CD4-positive, alpha-beta T cell treated with Interferon gamma for 1 hour (primary cell): ENCODE results near the gene CPXM1.
"Not testable (repeated sequence)": the region's sequence is repeated elsewhere in the genome, so short reads cannot be mapped to it uniquely, and the experiment has no call there.

Experiments used
- DNase-seq: peaks from one replicate; pipeline ENCODE4 v3.0.0-alpha.2; 2020

CPXM1 gene

DNA sequence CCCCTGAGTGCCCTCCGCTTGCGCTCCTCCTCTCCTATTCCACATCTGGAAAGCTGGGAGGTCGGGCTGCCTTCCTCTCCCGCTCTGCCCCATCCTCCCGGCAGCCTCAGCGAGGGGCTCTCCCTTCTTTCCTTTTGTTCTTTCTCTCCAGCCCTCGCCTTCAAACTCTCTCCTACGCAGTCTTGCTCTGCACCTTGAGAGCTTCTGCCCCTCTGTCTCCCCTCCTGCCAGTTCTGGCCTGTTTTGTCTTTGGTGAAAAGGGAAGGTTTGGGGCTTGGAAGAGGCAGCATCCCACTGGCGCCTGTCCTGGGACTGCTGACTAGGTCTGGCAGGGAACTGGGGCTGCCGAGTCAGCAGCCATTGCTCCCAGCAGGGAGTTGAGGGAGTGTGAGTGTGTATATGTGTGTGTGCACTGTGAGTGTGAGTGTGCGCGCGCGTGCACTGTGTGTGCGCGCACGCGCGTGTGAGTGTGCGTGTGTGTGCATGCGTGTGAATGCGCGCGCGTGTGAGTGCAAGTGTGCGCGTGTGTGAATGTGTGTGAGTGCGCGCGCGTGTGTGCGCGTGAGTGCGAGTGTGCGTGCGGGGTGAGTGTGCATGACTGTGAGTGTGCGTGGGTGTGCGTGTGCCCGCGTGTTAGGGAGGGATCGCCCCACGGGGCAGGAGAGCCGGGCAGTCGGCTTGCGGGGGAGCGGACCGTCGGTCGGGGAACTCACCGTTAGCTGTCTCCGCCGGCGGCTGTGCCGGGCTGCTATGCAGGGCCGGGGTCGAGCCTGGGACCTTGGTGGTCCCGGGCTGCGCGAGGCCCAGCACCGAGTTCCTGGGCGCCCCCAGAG is 523 bp downstream of the CPXM1 start:
- no peak for DNase-seq

DNA sequence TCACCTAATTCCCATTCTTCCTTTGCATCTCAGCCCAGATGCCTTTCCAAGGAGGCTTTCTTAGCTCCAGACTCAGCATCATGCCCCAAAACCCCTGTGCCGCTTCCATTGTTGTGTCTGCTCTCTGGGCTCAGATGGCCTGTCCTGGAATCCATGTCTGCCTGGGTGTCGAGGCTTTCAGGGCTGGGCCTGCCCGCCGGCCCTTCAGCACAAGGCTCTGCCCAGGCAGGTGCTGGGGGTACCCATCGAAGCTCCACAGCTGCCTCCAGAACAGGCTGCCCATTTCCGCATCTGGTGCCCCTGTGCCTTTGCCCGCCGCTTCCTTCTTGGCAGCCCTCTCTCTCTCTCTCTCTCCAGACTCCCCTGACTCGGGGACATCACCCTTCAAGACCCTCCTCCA is 1.2 kb downstream of the CPXM1 start:
- no peak for DNase-seq

DNA sequence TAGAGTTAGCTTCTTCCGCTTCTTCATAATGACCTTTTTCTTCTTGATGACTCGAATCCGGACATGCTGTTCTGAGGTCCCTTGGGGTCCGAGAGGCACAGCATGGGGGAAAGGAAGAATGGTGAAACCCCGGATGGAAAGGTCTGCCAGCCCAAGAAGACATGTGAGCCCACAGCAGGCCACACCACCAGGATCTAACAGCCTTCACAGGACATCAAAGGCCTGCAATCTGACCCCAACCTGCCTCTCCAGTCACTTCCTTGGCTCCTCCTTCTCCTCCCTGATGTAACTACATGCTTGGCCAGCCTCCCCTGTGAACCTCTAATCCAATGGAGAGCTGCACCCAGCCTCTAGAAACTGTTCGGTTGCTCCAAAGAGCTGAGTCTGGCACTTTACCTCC is 1.6 kb downstream of the CPXM1 start:
- DNase-seq, result no peak

DNA sequence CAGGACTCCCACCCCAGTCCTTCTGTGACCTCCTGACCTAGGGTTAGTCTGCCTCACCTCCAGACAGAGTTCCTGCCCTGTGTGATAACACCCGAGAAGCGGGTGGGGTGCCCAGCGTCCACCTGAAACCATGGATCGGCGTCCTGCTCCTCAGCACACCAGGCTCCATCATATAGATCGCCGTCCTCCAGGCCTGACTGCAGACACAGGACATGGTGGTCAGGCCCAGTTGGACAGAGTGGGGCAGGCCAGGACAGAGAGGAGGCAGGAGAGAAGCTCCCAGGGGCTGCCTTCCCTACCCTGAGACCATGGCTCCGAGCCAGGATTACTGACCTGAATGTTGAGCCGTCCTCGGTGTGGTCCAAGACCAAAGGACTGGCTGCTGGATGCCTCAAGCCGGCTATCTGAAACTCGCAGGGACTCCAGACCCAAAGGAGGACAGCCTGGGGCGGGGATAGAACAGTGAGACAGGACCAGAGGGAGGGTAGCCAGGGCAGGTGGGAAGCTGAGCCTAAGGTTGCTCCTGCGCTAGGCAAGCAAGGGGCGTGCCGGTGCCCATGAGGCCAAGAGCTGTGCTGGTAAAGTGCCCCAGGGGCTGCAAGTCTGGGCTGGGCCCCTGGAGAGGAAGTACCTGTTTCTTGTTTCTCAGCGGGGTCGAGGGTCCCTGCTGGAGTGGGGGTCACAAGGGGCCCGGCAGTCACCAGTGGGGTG is 2.2 kb downstream of the CPXM1 start:
- DNase-seq, result no peak

DNA sequence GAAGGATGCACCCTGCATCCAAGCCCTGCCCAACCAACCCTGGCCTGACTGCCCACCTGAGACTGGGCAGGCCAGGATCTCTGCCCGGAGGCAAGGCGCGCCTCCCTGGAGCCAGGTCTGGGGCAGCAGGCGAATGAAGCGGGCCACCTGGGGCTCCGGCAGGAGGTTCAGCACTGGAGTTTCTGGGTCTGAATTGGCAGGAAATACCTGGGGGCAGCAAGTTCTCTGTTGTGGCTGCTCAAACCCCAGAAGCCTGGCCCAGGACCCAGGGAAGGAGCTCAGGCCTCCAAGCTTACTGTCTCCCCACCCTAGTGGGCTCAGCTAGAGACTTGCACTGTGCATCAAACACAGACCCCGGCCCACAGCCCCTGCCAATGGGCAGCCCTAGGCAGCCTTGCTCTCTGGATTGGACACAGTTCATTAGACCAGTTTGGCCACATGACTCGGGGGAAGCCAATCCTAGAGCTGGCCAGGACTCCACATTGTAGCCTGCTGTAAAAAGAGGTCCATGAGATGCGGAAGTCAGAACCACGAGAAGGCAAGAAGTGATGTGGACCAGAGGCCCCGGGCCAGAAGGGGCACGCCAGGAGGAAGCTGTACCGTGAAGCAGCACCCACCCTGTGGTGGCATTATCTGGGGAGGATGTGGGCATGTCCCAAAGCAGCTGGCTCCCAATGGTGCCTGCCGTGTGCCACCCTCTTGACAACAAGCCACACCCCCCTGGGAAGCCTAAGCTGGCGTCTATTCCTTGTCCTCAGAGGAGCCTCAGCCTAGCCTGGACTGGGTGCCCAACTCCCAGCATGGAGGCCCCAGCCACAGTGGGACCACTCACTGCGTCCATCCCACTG is 3.1 kb downstream of the CPXM1 start:
- no peak for DNase-seq

DNA sequence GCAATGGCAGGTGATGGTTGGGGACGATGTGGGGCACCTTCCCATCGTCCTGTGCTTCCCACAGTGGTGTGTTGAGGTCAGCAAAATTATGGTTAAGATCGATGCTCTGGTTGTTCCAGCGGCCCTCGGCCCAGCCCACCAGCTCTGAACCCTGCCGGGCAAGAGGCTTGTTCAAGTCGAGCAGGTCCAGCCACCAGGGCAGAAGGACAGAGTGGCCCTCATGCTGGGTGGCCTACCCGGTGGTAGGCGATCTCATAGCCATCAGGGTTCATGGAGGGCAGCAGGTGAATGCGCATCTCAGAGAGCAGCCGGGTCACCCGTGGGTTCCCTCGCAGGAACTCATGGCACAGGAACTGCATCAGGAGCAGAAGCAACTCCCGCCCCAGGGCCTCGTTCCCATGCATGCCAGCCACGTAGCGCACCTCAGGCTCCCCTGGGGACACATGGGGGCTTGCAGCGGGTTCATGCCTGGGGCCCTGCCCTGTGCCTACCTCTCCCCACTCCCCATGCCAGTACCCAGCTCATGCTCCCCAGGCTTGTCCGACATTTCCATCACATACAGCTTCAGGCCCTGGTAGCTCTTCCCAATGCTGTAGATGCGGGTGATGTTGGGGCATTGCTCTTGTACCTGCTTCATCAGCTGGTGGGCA is 4.3 kb downstream of the CPXM1 start:
- no peak for DNase-seq

DNA sequence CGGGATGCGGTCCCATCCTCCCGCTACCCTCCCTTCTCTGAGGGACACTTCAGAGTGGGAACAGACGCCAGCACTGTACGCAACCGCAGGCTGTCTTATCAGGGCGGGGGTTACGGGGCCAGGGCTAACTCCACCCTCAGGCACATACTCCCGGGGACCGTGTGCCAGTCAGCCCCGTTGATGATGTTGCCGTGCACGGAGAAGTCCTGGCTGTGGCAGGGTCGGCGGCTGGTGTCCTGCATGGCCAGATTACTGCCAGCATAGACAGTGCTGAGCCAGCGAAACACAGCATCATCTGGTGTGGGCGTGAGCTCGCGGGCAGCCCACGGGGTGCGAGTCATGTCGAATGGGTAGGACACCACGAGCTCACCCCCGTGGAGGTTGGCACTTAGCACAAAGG is 5.0 kb downstream of the CPXM1 start:
- DNase-seq, result no peak

DNA sequence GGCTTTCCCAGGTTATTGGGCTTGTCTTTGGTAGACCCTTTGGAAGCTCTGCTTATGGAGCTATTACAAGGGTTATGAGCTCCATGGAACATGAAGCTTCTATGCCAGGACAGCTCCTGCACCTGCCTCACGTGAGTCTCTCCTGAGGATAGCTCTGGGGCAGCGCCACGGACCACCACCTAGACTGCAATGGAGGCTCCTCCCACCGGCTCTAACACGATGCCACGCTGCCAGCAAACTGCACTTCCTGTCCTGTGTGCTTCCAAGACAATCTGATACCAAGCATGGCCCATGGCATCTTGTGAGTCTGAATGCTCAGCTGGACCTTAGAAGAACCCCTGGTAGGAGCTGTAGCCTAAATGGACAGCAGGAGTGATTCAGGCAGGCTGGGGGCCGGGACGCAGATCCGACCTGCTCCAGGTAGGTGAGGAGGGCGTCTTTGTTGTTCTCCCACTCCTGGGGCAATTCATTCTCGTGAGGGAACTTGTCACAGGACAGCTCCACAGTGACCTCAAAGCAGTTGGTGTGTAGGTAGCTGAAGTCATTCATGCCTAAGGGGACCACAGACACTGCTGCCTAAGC is 5.5 kb downstream of the CPXM1 start:
- no peak for DNase-seq

DNA sequence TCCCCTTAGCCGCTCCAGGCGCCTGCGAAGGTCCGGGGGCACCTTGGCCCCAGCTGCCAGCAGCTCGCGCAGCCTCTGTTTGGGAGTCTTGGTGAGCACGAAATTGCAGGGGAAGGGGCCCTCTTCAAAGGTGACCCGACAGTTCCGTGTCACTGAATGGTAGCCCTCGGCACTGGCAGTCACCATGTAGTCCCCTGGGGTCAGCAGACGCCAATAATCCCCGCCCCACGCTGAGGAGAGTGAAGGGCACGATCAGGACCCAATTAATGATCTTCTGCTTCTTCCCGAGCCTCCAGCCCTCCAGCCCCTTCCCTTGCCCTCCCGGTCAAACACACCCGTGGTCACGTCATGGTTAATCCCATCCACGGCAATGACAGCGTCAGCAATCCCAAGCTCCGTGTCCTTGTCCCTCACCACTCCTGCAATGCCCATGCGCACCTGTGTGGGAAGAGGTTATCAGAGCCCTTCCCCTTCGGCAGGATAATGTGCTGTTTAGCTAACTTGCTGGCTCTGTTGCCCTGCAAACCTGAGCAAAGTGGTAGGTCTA is 6.2 kb downstream of the CPXM1 start:
- DNase-seq, result no peak

DNA sequence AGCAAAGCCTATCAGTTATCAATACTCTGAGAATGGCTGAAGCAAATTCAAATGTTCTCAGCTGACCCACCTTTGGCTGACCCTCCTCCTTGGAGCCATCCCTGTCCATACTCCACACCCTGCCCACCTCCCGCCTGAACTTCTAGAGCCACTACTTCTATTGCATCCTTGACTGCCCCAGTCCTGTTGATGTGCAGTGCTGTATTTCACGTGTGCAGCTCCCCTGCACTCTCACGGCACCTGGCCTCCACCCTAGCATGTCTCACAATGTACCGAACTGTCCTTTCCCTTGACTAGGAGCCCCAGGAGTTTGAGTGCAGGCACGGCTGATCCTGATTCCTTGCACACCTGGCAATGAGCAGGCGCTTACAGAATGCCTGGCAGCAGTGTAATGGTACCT is 7.0 kb downstream of the CPXM1 start:
- no peak for DNase-seq

DNA sequence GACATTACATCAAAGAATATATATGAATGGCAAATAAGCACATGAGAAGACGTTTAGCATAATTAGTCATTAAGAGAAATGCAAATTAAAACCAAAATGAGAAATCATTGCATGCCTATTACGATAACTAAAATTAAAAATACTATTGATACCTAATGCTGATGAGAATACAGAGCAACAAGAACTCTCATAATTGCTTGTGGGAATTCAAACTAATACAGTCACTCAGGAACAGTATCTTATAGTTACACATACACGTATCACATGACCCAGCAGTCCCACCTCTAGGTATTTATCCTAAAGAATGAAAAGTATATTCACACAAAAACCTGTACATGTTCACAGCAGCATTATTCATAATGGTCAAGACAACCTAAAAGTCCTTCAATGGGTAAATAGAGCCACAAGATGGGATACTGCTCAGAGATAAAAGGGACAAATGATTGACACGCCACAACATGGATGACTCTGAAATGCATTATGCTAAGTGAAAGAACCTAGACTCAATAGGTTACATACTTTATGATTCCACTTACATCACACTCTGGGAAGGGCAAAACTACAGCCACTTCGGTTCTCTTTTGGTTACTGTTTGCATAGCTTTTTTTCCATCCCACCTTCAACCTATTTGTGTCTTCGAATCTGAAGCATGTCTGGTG is 16.4 kb downstream of the CPXM1 start:
- no peak for DNase-seq

DNA sequence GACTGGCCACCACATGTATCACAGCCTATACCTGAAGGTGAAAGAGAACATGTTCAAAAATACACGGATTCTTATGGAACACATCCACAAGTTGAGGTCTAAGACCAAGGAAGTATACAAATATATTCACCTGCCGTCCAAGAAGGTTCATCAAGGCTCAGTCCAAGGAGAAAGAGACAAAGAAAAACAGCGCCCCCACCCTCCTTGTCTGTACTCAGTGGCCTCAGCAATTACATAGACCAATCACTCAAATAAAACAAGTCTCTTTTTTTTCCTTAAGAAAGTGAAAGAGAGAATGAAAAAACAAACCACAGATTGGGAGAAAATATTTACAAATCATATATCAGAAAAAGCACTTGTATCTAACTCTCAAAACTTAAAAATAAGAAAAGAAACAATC is 19.5 kb downstream of the CPXM1 start:
- no peak for DNase-seq

DNA sequence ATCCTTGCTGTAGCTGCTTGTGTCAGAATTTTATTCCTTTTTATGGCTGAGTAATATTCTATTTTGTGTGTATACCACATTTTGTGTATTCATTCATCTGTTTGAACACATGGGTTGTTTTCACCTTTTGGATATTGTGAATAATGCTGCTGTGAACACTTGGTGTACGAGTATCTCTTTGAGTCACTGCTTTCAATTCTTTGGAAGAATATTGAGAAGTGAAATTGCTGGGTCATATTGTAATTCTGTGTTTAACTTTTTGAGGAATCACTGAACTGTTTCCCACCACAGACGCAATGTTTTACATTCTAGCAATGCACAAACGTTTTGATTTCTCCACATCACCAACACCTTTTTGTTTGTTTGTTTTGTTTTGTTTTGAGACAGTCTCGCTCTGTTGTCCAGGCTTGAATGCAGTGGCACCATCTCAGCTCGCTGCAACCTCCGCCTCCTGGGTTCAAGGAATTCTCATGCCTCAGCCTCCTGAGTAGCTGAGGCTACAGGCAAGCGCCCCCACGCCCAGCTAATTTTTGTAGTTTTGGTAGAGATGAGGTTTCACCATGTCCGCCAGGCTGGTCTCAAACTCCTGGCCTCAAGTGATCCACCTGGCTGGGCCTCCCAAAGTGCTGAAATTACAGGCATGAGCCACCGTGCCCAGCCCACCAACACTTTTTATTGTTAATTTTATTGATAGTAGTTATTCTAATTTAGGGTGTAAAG is 21.7 kb downstream of the CPXM1 start:
- DNase-seq, result no peak

DNA sequence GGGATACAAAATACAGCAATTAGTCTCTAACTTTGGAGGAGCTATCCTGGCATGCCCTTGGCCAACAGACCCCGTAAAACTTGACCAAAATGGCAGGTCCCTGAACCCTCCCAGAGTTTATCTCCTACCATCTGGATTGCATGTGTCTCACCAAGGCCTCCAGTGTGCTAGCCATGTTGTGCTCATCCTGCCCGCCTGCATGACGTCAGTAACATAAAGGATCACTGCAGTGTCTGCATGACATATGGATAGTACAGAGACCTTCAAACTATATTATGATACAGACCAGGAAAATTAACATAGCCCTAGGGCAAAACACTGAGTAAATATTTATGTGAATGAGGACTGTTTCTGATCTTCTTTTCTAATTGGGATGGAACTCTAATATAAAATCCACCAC is 25.3 kb downstream of the CPXM1 start:
- no peak for DNase-seq

DNA sequence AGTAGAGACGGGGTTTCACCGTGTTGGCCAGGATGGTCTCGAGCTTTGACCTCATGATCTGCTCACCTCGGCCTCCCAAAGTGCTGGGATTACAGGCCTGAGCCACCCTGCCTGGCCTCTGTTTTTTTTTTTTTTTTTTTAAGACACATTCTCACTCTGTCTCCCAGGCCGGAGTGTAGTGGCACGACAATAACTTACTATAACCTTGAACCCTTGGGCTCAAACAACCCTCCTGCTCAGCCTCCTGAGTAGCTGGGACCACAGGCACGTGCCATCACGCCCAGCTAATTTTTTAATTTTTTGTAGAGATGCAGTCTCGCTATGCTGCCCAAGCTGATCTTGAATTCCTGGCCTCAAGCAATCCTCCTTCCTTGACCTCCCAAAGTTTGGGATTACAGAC is 26.6 kb downstream of the CPXM1 start:
- DNase-seq, result no peak

DNA sequence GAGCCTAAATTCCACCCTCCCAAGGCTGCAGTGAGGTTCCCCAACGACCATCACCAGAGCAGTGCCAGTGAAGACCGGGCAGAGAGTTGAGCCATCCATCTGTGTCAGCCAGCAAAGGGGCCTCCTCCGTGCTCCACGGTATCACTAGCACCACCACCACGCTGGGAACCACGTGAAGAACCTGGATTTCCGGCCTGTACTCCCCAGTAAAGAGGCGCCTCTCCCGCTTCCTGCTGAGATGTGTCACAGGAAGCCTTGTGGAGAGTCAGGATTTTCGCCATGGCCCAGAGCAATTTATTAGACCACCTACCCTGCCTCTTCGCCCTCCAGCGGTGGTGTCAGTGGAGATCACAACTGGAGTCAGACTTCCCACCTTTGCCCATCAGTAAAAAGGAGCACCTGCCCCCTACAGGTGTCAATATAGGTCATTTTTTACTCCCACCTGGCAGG is 28.8 kb downstream of the CPXM1 start:
- no peak for DNase-seq

DNA sequence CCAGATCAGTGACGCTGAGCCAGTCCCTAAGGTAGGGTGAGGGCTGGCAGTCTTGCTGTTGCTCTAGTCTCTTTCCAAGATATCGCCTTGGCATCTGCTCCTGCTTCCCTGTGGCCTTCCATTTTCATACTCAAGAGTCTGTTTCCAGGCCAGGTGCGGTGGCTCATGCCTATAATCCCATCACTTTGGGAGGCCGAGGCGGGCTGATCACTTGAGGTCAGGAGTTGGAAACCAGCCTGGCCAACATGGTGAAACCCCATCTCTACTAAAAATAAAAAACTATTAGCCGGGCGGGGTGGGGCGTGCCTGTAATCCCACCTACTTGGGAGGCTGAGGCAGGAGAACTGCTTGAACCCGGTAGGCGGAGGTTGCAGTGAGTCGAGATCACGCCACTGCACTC is 30.3 kb downstream of the CPXM1 start:
- DNase-seq, result not testable (repeated sequence)

DNA sequence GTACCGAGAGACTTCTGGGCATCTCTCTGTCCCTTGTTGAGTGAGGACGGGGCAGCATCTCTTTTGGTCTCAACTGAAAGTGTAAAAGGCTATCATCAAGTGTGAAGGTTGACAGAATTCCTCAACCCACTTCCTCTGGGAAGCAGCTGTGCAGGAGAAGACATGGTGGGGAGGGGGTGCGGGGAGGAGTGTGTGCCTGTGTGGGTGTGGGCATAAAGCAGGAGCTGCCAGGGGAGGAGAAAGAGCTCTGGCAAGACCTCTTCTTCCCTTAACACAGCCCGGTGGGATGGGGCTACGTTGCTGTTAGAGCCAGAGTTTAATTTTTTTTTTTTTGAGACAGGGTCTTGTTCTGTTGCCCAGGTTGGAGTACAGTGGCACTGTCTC is 31.8 kb downstream of the CPXM1 start:
- DNase-seq, result no peak

DNA sequence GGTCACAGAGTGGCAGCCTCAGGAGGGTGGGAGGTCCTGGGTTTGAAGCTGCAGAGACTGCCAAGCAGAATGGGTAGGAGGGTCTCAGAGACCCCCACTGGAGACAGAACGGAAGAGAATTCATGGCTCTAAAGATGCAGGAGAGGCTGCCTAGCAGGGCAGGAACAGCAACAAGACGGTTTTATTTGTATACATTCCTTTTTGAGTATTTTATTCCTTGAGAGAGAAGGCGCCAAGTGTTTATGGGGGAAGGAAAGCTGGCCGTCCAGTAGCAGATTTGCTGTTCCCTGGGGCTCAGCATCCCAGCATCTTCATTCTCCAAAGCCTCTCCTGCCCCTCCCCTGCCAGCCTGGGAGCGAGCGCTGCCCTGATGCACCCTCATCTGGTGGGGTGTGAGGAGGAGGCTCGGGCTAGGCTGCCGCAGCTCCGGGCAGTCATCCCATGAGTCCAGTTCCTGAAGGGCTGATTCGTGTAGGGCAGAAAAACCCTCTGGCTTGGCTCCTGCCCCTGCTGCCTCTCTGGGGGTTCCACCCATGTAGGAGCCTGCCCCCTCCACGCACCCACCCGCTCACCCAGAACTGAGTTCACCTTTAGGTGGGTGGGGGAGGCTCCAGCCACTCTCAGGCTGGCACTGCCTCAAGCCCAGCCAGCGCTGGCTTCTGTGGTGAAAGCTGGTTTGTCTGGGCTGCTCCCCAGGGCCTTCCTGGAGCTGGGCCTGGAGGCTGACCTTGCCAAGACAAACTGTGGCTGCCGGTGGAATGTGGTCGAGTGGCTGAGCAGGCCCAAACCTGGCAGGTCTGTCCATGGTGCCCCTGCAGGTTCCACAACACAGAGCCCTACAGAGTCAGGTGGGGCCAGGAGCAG is 32.4 kb downstream of the CPXM1 start:
- no peak for DNase-seq

DNA sequence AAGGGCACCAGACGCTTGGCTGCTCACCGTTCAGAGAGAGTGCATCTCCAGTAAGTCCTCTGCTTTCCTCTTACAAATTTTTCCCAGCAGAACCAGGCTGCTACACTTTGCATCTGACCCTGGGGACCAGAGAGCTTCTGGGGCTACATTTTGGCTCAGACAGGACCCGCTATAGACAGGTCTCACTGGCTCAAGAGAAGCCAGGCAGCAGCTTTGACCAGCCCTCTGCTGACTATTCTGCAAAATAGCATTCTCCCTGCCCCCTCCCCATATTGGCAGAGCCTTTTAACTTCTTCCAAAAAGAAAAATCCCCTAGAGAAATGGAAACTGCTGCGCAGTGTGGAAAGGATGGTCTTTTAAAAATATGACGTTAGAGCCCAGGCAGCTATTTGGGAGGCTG is 37.2 kb downstream of the CPXM1 start:
- no peak for DNase-seq
